ENCODE measurements around the gene CYBA. TPM values are rescaled to one million over a fixed set of nuclear protein-coding genes. Genes with fewer than 3 reads are reported as not detected.

CYBA gene
- total RNA-seq, 2 donors from 2014 or later, result 188 to 220 TPM

DNA sequence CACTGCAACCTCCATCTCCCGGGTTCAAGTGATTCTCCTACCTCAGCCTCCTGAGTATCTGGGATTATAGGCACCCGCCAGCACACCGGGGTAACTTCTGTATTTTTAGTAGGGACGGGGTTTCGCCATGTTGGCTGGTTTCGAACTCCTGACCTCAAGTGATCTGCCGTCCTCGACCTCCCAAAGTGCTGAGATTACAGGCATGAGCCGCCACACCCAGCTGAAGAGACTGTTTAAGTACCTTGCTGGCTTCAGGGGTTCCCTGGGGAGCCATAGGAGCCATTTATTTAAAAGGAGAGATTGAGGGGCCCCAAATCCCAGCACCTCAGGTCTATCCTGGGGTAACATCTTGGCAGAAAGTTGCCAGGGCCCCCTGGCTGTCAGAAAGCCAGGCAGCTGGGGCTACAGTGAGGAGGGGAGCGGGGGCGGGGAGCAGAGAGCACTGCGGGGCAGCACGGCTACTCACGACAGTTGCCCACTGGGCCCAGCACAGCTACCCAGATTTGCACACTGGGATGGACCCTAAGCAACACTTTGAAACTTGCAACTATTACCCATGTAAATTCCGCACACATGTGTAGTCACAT, 33.8 kb upstream of the CYBA start:
- Mint-ChIP-seq H3K9me3 (no peaks in the 10 kb centered on the region), H3K36me3 (ENCODE audit: low read depth) (peaks cover 2% of the 10 kb centered on the region), H3K27me3 (ENCODE audit: insufficient read depth) (peaks cover 33% of the 10 kb centered on the region), H3K4me3 (no peak overlapping the region), H3K27ac (no peak overlapping the region), H3K4me1 (peaks cover 10% of the 10 kb centered on the region)
- Histone ChIP-seq H3K36me3 (ENCODE audit: control insufficient read depth, insufficient read depth, low read length) (no peaks in the 10 kb centered on the region), H3K4me3 (ENCODE audit: low read length) (no peak overlapping the region), H3K4me1 (ENCODE audit: control insufficient read depth, insufficient read depth, low read length) (no peaks in the 10 kb centered on the region), H3K9ac (ENCODE audit: extremely low read depth, low read length, poor library complexity, severe bottlenecking) (no peak overlapping the region), H3K9me3 (ENCODE audit: control insufficient read depth, low read length) (no peaks in the 10 kb centered on the region), H3K27me3 (ENCODE audit: control insufficient read depth, insufficient read depth, low read length, poor library complexity, severe bottlenecking) (peaks cover 35% of the 10 kb centered on the region), H3K27ac (ENCODE audit: low read depth, low read length) (no peak overlapping the region)
- no peak for DNase-seq
- TF ChIP-seq, protein P1, sequence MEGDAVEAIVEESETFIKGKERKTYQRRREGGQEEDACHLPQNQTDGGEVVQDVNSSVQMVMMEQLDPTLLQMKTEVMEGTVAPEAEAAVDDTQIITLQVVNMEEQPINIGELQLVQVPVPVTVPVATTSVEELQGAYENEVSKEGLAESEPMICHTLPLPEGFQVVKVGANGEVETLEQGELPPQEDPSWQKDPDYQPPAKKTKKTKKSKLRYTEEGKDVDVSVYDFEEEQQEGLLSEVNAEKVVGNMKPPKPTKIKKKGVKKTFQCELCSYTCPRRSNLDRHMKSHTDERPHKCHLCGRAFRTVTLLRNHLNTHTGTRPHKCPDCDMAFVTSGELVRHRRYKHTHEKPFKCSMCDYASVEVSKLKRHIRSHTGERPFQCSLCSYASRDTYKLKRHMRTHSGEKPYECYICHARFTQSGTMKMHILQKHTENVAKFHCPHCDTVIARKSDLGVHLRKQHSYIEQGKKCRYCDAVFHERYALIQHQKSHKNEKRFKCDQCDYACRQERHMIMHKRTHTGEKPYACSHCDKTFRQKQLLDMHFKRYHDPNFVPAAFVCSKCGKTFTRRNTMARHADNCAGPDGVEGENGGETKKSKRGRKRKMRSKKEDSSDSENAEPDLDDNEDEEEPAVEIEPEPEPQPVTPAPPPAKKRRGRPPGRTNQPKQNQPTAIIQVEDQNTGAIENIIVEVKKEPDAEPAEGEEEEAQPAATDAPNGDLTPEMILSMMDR (conservative IDR thresholded peaks at IDR 0.05), result no peak
- whole genome bisulfite sequencing, 2 experiments (ENCODE audit: insufficient coverage in 1 of 2, insufficient read length in 1 of 2), result 73 to 87% methylated on average over 11 to 15 of the region's 15 CpGs

DNA sequence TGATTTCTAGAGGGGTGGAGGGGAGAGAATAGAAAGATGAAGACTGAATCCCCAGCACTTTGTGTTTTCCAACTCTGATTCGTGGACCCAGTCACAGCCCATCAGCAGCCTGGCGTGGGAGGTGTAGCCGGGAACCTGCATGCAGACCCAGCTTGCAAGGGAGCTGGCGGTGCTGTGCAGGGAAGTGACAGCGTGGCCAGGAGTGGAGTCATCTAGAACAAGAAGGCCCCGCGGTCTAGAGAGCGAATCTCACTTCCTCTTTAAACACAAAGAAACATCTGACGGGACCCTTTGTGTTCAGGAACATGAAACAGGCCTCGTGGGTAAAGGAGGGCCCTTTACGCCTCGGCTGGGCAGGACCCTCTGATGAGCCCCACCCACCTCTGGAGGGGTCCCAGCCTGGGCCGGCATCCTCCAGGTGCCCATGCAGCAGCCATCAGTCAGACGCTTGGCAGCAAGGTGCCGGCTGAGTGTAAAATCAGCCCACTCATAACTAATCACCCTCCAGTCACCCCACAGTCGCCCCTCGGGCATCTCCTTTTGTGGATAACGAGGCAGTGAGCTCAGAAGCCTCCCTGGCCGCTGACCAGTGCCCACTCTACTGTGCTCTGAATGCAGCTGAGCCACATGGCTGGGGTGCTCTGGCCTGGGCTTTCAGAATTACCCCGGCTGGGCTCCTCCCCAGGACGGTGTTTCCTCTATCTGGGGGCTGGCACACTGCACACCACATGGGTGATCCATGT, 31.0 kb upstream of the CYBA start:
- Mint-ChIP-seq H3K4me1 (no peaks in the 10 kb centered on the region), H3K27me3 (ENCODE audit: insufficient read depth) (peaks cover 19% of the 10 kb centered on the region), H3K9me3 (no peaks in the 10 kb centered on the region), H3K27ac (no peak overlapping the region), H3K36me3 (ENCODE audit: low read depth) (peaks cover 2% of the 10 kb centered on the region), H3K4me3 (no peak overlapping the region)
- Histone ChIP-seq H3K27ac (ENCODE audit: low read depth, low read length) (peak overlapping the region; percentile 24), H3K9me3 (ENCODE audit: control insufficient read depth, low read length) (no peaks in the 10 kb centered on the region), H3K27me3 (ENCODE audit: control insufficient read depth, insufficient read depth, low read length, poor library complexity, severe bottlenecking) (peaks cover 25% of the 10 kb centered on the region), H3K36me3 (ENCODE audit: control insufficient read depth, insufficient read depth, low read length) (no peaks in the 10 kb centered on the region), H3K9ac (ENCODE audit: extremely low read depth, low read length, poor library complexity, severe bottlenecking) (no peak overlapping the region), H3K4me1 (ENCODE audit: control insufficient read depth, insufficient read depth, low read length) (no peaks in the 10 kb centered on the region), H3K4me3 (ENCODE audit: low read length) (no peak overlapping the region)
- WGBS, 2 experiments (ENCODE audit: insufficient coverage in 1 of 2, insufficient read length in 1 of 2), result 80 to 85% methylated on average over 18 to 21 of the region's 21 CpGs
- TF ChIP-seq, protein P1 (conservative IDR thresholded peaks at IDR 0.05), result no peak
- DNase-seq, result no peak

DNA sequence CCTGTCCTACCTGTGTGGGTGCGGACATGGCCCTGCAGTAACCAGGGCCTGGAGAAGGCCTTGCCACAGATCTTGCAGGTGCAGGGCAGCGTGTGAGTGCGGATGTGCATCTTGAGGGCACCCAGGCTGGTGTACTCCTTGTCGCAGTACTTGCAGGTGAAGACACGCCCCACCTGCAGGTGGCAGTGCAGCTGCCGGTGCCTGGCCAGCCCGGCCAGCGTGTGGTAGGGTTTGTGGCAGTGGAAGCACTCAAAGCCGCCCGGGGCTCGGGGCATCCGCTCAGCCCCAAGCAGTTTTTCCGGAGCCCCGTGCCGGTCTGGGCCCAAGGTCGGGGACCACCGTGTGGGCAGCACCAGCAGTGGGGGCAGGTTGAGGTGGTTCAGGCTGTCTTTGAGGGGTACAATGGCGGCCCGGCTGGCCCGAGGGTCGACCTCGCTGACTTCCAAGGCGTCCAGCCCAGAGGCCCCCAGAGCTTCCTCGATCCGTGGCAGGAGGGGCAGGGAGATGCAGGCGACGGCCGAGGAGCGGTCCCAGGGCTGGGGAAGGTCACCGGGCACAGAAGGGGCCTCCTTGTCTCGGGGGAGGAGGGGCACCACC, 30.3 kb upstream of the CYBA start:
- 84 to 94% methylated on average over 3 to 31 of the region's 31 CpGs for WGBS, 2 experiments (ENCODE audit: insufficient coverage in 1 of 2, insufficient read length in 1 of 2)

More for the DNA sequence above, 30.3 kb upstream of the CYBA start:
- H3K4me1 ChIP-seq (ENCODE audit: control insufficient read depth, insufficient read depth, low read length), result no peaks in the 10 kb centered on the region
- TF ChIP-seq, protein P1 (conservative IDR thresholded peaks at IDR 0.05), result peak; percentile 78
- Mint-ChIP-seq H3K27me3 (ENCODE audit: insufficient read depth) (peaks cover 18% of the 10 kb centered on the region), H3K27ac (no peak overlapping the region), H3K36me3 (ENCODE audit: low read depth) (peaks cover 2% of the 10 kb centered on the region), H3K4me3 (no peak overlapping the region), H3K9me3 (no peaks in the 10 kb centered on the region), H3K4me1 (no peaks in the 10 kb centered on the region)
- peaks cover 22% of the 10 kb centered on the region for H3K27me3 ChIP-seq (ENCODE audit: control insufficient read depth, insufficient read depth, low read length, poor library complexity, severe bottlenecking)
- H3K4me3 ChIP-seq (ENCODE audit: low read length), result no peak overlapping the region
- H3K27ac ChIP-seq (ENCODE audit: low read depth, low read length), result peak overlapping the region; percentile 24
- H3K36me3 ChIP-seq (ENCODE audit: control insufficient read depth, insufficient read depth, low read length), result no peaks in the 10 kb centered on the region
- H3K9me3 ChIP-seq (ENCODE audit: control insufficient read depth, low read length), result no peaks in the 10 kb centered on the region
- H3K9ac ChIP-seq (ENCODE audit: extremely low read depth, low read length, poor library complexity, severe bottlenecking), result no peak overlapping the region
- peak; percentile 90 for DNase-seq
